Pancreas (tissue), 10 donors: ENCODE data around the gene PRSS1. TPM values are rescaled to one million over a fixed set of nuclear protein-coding genes. Genes with fewer than 3 reads are reported as not detected.

ENCODE experiments used
- ATAC-seq, 4 donors: fragments of 200-7000 bp; cut with Tn5 transposase; one replicate each; pipeline versions ENCODE4 v1.8.0 to v1.9.1; 2020; ENCODE audit warnings: mild to moderate bottlenecking in 4 of 4, moderate library complexity in 4 of 4
- DNase-seq, 6 donors: peaks; one replicate each; pipeline ENCODE4 v3.0.0-alpha.2; 2020
- FAIRE-seq: peaks from 2 replicates; lab custom pipeline; 2012; peaks lifted over from hg19 to GRCh38; lab: Jason Lieb, UNC
- H3K27ac ChIP-seq, 4 donors: fragments of 200-600 bp; sonication (generic); 1 replicate in 3 of 4; 2 replicates in 1 of 4; pipeline versions ENCODE4 v1.5.0 to v1.8.0; 2020
- H3K27me3 ChIP-seq, 4 donors: fragments of 200-600 bp; one replicate each; pipeline ENCODE4 v1.8.0; 2021
- H3K36me3 ChIP-seq, 3 donors: fragments of 200-600 bp; sonication (generic) in 1 of 3; one replicate each; pipeline versions ENCODE4 v1.5.0 to v1.8.0; 2020 to 2021
- H3K4me1 ChIP-seq, 3 donors: fragments of 200-600 bp; one replicate each; pipeline ENCODE4 v1.8.0; 2021
- H3K4me3 ChIP-seq, 4 donors: fragments of 200-600 bp; sonication (generic) in 2 of 4; one replicate each; pipeline versions ENCODE4 v1.5.0 to v1.8.0; 2020 to 2021
- H3K9me3 ChIP-seq, 4 donors: fragments of 200-600 bp; one replicate each; pipeline ENCODE4 v1.8.0; 2021
- CTCF ChIP-seq, 4 donors: fragments of 200-600 bp; sonication (generic) in 3 of 4; IDR thresholded peaks; one replicate each; pipeline versions ENCODE4 v1.5.0 to v1.8.0; 2021; ENCODE audit warnings: antibody characterized with exemption in 4 of 4
- WGBS, 2 donors: extraction: QIAGEN DNeasy Blood & Tissue Kit; methylation state at CpG; one replicate each; pipeline ENCODE4 v1.1.7; 2013; 5-methylcytosine and 5-hydroxymethylcytosine counted together
- intact Hi-C, 3 donors: fragments of 100-400 bp; cut with DNase I; formaldehyde crosslinking; loops; one replicate each; pipeline versions ENCODE4 v1.11.1 to v1.14.2; 2022
- polyA plus RNA-seq, 2 donors: library from polyadenylated mRNA; stranded (reverse); fragments of 200-250 nt; gene quantifications; one replicate each; pipeline ENCODE4 v1.2.3, GENCODE V29; 2013
- total RNA-seq, 6 donors: library from RNA; stranded (reverse); fragmentation: NEBNext Ultra II Directional in 4 of 6; extraction: Animal tissue kit (Norgen Biotek cat#: 25700) in 4 of 6; gene quantifications; one replicate each; pipeline versions ENCODE4 v1.2.1 to v1.2.4, GENCODE V29; 2021 to 2023
- donor health status: healthy with polysubstance abuse.
- donor health status: DM: no; HTN: no; CAD: no; lungs with moderate emphysema.
- donor health status: DM: no; HTN: no; CAD: no.
- donor health status: control.
- donor health status: control.
- donor health status: Bipolar disorder and iron deficiency.
- donor health status: DM: yes; HTN: yes; CAD: no.
- donor health status: DM: no; HTN: no; CAD: no.
- donor health status: DM: no; HTN: no; CAD: no.
- donor health status: DM: yes; HTN: yes; CAD: no.

The PRSS1 gene
- total and polyA plus RNA-seq, 8 donors: 22,582 to 66,172 (median 41,529) TPM

DNA sequence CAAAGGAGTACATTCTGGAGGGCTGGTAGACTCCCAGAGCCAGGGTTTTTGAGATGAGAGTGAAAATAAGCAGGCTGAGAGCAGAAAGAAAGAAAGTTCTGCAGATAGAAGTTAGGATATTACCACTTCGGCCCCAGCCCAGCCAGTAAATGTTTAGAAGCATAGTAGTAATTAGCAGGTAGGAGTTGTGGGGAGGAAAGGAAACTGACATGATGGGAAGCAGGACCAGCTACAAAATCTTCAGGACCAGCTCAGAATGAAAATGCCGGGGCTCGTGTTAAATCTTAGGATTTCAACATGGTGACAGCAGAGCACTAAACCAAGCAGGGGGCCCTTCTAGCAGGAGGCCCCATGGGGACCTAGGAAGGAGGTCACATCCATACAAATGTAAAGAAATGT, 50.2 kb downstream of the PRSS1 start:
- Histone ChIP-seq H3K27me3 (peaks cover 0 to 12% (median 0%) of the 10 kb centered on the region in 4 donors), H3K36me3 (no peaks in the 10 kb centered on the region), H3K4me1 (no peaks in the 10 kb centered on the region), H3K27ac (no peak overlapping the region), H3K4me3 (no peak overlapping the region), H3K9me3 (no peaks in the 10 kb centered on the region)
- intact Hi-C loops: no loop called here
- no peak for TF ChIP-seq CTCF (IDR thresholded peaks at IDR 0.05)
- FAIRE-seq (no peak), ATAC-seq (no peak), DNase-seq (no peak)
- WGBS, 2 donors: 89 to 91% methylated on average over 3 of the region's 3 CpGs

DNA sequence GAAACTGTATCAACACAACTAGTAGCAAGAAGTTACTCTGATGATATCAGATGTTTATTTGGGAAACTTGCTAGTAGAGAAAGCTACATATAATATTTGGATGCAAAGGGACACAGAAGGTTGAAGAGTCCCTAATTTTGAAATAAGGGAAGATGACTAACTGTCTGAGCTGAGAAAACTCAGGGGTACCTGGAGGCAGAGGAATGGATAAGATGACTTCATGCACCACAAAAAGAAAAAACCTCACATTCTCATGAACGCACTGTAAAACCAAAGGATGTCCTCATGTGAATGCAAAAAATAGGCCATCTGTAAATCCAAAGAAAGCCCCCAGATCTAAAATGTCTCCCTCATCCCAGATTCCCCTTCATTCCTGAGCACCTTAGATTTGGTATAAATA, 50.8 kb downstream of the PRSS1 start:
- Histone ChIP-seq H3K4me3 (no peak overlapping the region), H3K4me1 (no peaks in the 10 kb centered on the region), H3K36me3 (no peaks in the 10 kb centered on the region), H3K27me3 (peaks cover 0 to 12% (median 0%) of the 10 kb centered on the region in 4 donors), H3K27ac (no peak overlapping the region), H3K9me3 (no peaks in the 10 kb centered on the region)
- DNase-seq: no peak
- FAIRE-seq: no peak
- no peak for TF ChIP-seq CTCF (IDR thresholded peaks at IDR 0.05)
- no peak for ATAC-seq
- 93 to 97% methylated on average over 1 of the region's 1 CpG for WGBS, 2 donors
- intact Hi-C loops: no loop called here

GRCh38 chr7:142800699-142801260, 51.5 kb downstream of the PRSS1 start:
- FAIRE-seq: no peak
- no peak for ATAC-seq
- no peak overlapping the region for H3K4me3 ChIP-seq
- H3K4me1 ChIP-seq: no peaks in the 10 kb centered on the region
- 76 to 92% methylated on average over 5 to 7 of the region's 7 CpGs for WGBS, 2 donors
- no peak overlapping the region for H3K27ac ChIP-seq
- no peak for DNase-seq
- intact Hi-C loops: no loop called here
- no peaks in the 10 kb centered on the region for H3K36me3 ChIP-seq
- H3K9me3 ChIP-seq: no peaks in the 10 kb centered on the region
- peaks cover 0 to 12% (median 0%) of the 10 kb centered on the region in 4 donors for H3K27me3 ChIP-seq
- no peak for TF ChIP-seq CTCF (IDR thresholded peaks at IDR 0.05)

DNA sequence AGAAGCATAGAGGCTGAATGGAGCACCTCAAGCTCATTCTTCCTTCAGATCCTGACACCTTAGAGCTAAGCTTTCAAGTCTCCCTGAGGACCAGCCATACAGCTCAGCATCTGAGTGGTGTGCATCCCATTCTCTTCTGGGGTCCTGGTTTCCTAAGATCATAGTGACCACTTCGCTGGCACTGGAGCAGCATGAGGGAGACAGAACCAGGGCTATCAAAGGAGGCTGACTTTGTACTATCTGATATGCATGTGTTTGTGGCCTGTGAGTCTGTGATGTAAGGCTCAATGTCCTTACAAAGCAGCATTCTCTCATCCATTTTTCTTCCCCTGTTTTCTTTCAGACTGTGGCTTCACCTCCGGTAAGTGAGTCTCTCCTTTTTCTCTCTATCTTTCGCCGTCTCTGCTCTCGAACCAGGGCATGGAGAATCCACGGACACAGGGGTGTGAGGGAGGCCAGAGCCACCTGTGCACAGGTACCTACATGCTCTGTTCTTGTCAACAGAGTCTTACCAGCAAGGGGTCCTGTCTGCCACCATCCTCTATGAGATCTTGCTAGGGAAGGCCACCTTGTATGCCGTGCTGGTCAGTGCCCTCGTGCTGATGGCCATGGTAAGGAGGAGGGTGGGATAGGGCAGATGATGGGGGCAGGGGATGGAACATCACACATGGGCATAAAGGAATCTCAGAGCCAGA, 52.5 kb downstream of the PRSS1 start:
- H3K4me1 ChIP-seq: no peaks in the 10 kb centered on the region
- ATAC-seq (no peak), DNase-seq (no peak), FAIRE-seq (no peak)
- H3K36me3 ChIP-seq: no peaks in the 10 kb centered on the region
- intact Hi-C loops: no loop called here
- no peak overlapping the region for H3K4me3 ChIP-seq
- peaks cover 0 to 7% (median 0%) of the 10 kb centered on the region in 4 donors for H3K27me3 ChIP-seq
- no peak for TF ChIP-seq CTCF (IDR thresholded peaks at IDR 0.05)
- 91 to 93% methylated on average over 8 of the region's 8 CpGs for WGBS, 2 donors
- no peak overlapping the region for H3K27ac ChIP-seq
- no peaks in the 10 kb centered on the region for H3K9me3 ChIP-seq

GRCh38 chr7:142802301-142802700, 53.0 kb downstream of the PRSS1 start:
- Histone ChIP-seq H3K36me3 (no peaks in the 10 kb centered on the region), H3K4me1 (no peaks in the 10 kb centered on the region), H3K27me3 (peaks cover 0 to 6% (median 0%) of the 10 kb centered on the region in 4 donors), H3K9me3 (no peaks in the 10 kb centered on the region), H3K27ac (no peak overlapping the region), H3K4me3 (no peak overlapping the region)
- ATAC-seq (no peak), DNase-seq (no peak), FAIRE-seq (no peak)
- 85 to 95% methylated on average over 3 of the region's 3 CpGs for WGBS, 2 donors
- intact Hi-C loops: no loop called here
- no peak for TF ChIP-seq CTCF (IDR thresholded peaks at IDR 0.05)
